Sigmoid colon (tissue), 7 donors: ENCODE data around the gene CTNNB1. TPM values are rescaled to one million over a fixed set of nuclear protein-coding genes. Genes with fewer than 3 reads are reported as not detected.

Experiments
- DNase-seq: peaks from one replicate; pipeline ENCODE4 v3.0.0-alpha.2; 2019
- H3K27ac ChIP-seq, 4 donors: fragments of 200-600 bp; sonication (generic); one replicate each; pipeline ENCODE4 v1.5.1; 2016 to 2019; ENCODE audit warnings: mild to moderate bottlenecking in 1 of 4
- H3K27me3 ChIP-seq, 3 donors: fragments of 200-600 bp; sonication (generic); one replicate each; pipeline ENCODE4 v1.5.1; 2019; ENCODE audit warnings: mild to moderate bottlenecking in 1 of 3
- H3K36me3 ChIP-seq, 4 donors: fragments of 200-600 bp; sonication (generic); one replicate each; pipeline ENCODE4 v1.5.1; 2016 to 2019
- H3K4me1 ChIP-seq, 4 donors: fragments of 200-600 bp; sonication (generic); one replicate each; pipeline ENCODE4 v1.5.1; 2017 to 2019
- H3K4me3 ChIP-seq, 4 donors: fragments of 200-600 bp; sonication (generic); one replicate each; pipeline ENCODE4 v1.5.1; 2017 to 2019; ENCODE audit warnings: mild to moderate bottlenecking in 2 of 4, moderate library complexity in 1 of 4
- H3K9me3 ChIP-seq, 4 donors: fragments of 200-600 bp in 3 of 4; sonication (generic) in 3 of 4; one replicate each; pipeline versions ENCODE4 v1.5.1 to v1.6.1; 2013 to 2019
- EP300 ChIP-seq, 4 donors: sonication (generic); formaldehyde crosslinking; IDR thresholded peaks; one replicate each; pipeline ENCODE4 v1.6.1; 2017; ENCODE audit warnings: antibody characterized with exemption in 4 of 4
- POLR2A ChIP-seq, 2 donors: fragments of 450-650 bp; IDR thresholded peaks; one replicate each; pipeline ENCODE4 v1.6.1; 2016; ENCODE audit warnings: antibody characterized with exemption in 2 of 2, mild to moderate bottlenecking in 2 of 2, moderate library complexity in 2 of 2
- POLR2AphosphoS5 ChIP-seq, 4 donors: sonication (generic); formaldehyde crosslinking; IDR thresholded peaks; one replicate each; pipeline ENCODE4 v1.6.1; 2017; ENCODE audit warnings: antibody characterized with exemption in 4 of 4
- WGBS, 2 donors: extraction: QIAGEN DNeasy Blood & Tissue Kit; methylation state at CpG; one replicate each; pipeline ENCODE4 v1.1.7; 2013; 5-methylcytosine and 5-hydroxymethylcytosine counted together
- intact Hi-C: fragments of 100-400 bp; cut with DNase I; formaldehyde crosslinking; loops from one replicate; pipeline ENCODE4 v1.15.1; 2023
- polyA plus RNA-seq, 3 donors: library from polyadenylated mRNA; stranded (reverse); fragments of 200-250 nt; gene quantifications; one replicate each; pipeline ENCODE4 v1.2.3, GENCODE V29; 2013
- total RNA-seq, 4 donors: library from RNA; depleted of rRNA; stranded (reverse); fragments of >200 nt; gene quantifications; one replicate each; pipeline ENCODE4 v1.1.0, GENCODE V29; 2016
- TF ChIP-seq, protein P1 (sequence below), 4 experiments: fragments of 450-650 bp in 3 of 4; fragments of 200-600 bp in 1 of 4; IDR thresholded peaks; one replicate each; pipeline ENCODE4 v1.5.1; 2016 to 2019; ENCODE audit warnings: antibody characterized with exemption in 4 of 4, mild to moderate bottlenecking in 3 of 4, moderate library complexity in 2 of 4
- donor health status: healthy with polysubstance abuse.
- donor health status: Bipolar disorder and iron deficiency.
- donor health status: healthy.

CTNNB1 gene
- total and polyA plus RNA-seq, 7 donors: 189 to 585 (median 392) TPM

DNA sequence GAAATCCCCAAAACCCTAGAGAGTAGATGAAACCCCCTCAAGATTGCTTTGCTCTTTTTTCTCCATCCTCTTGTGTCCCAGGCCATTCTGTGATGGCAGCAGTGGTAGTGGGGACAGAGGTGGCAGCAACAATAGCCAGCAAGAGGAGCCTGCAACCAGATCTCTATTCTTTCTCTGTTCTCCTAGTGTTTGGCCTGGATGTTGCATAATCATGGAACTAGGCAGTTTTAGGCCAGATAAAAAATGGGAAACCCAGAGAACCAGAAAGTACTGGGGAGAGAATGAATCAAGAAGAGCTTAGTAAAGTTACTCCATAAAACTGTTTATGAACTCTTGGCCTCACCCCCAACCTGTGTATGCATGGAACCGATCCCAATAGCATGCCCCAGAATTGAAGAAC is 52.3 kb downstream of the CTNNB1 start:
- TF ChIP-seq POLR2AphosphoS5 (IDR thresholded peaks at IDR 0.05) (no peak), EP300 (IDR thresholded peaks at IDR 0.05) (no peak), POLR2A (IDR thresholded peaks at IDR 0.05) (no peak)
- TF ChIP-seq, protein P1, sequence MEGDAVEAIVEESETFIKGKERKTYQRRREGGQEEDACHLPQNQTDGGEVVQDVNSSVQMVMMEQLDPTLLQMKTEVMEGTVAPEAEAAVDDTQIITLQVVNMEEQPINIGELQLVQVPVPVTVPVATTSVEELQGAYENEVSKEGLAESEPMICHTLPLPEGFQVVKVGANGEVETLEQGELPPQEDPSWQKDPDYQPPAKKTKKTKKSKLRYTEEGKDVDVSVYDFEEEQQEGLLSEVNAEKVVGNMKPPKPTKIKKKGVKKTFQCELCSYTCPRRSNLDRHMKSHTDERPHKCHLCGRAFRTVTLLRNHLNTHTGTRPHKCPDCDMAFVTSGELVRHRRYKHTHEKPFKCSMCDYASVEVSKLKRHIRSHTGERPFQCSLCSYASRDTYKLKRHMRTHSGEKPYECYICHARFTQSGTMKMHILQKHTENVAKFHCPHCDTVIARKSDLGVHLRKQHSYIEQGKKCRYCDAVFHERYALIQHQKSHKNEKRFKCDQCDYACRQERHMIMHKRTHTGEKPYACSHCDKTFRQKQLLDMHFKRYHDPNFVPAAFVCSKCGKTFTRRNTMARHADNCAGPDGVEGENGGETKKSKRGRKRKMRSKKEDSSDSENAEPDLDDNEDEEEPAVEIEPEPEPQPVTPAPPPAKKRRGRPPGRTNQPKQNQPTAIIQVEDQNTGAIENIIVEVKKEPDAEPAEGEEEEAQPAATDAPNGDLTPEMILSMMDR (IDR thresholded peaks at IDR 0.05): no peak
- Histone ChIP-seq H3K4me1 (peaks cover 0 to 9% (median 4%) of the 10 kb centered on the region in 4 donors), H3K9me3 (no peaks in the 10 kb centered on the region), H3K4me3 (no peak overlapping the region), H3K36me3 (no peaks in the 10 kb centered on the region), H3K27me3 (no peaks in the 10 kb centered on the region), H3K27ac (no peak overlapping the region)
- intact Hi-C loops: no loop called here
- WGBS, 2 donors: 92 to 98% methylated on average over 1 of the region's 1 CpG
- no peak for DNase-seq

DNA sequence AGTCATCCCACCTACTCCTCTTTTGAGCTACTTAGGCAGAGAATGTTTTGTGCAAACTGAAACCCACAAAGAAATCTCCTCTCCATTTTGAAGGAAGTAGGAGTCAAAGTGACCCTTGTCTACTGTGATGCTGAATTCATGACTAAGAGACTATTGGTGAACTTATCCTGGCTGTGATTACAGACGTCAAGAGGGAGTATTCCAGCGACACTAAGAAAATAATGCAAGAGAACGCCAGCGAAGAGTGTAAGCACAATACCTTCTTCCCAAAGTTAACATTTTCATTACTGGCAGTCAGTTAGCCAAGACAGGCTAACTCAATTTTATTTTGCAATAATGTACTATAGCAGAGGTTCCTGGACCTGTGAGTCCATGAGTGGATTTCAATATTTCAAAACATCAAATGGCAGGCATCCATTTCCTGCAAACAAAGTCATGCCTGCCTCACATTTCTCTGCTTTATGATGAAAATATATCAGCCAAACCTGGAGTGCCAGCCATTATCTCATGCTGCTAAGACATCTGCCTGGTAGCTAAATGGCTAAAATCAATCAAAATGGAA is 59.0 kb downstream of the CTNNB1 start:
- TF ChIP-seq, protein P1 (IDR thresholded peaks at IDR 0.05): no peak
- 95% methylated on average over 4 of the region's 4 CpGs for WGBS, 2 donors
- intact Hi-C loops: no loop called here

DNA sequence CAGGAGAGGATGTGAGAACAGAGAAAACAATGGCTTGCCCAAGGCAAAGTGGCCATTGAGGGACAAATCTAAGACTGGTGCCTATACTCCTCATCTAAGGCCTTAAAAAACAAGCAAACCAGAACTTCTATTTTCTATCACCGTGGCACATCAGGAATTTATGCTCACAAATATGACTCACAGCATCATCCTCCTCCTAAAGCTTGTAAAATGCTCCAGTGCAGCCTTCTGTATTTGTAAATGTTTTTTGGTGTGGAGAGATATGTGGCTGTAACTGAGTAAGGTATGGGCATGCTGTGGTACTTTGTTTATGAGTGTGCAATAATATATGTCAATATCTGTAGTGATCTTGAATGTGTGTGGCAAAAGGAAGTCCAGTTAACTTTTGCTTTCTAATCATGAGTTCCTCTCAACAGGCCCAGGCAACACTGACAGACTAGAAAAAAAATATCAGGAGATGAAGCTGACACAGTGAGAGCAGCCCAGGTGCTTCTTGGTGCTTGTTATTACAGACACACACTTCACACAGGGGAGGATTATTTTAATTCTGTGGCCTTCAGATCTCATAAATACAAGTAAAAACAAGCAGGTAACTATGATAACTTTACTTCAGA is 60.3 kb downstream of the CTNNB1 start:
- WGBS, 2 donors: 49 to 66% methylated on average over 1 of the region's 1 CpG
- Histone ChIP-seq H3K36me3 (no peaks in the 10 kb centered on the region), H3K27ac (no peak overlapping the region), H3K9me3 (no peaks in the 10 kb centered on the region), H3K4me3 (no peak overlapping the region), H3K27me3 (no peaks in the 10 kb centered on the region), H3K4me1 (no peaks in the 10 kb centered on the region)
- intact Hi-C loops: no loop called here
- TF ChIP-seq, protein P1 (IDR thresholded peaks at IDR 0.05): no peak
- no peak for TF ChIP-seq EP300 (IDR thresholded peaks at IDR 0.05)
- no peak for TF ChIP-seq POLR2A (IDR thresholded peaks at IDR 0.05)
- no peak for TF ChIP-seq POLR2AphosphoS5 (IDR thresholded peaks at IDR 0.05)
- no peak for DNase-seq

More for the DNA sequence above, 59.0 kb downstream of the CTNNB1 start:
- Histone ChIP-seq H3K4me1 (no peaks in the 10 kb centered on the region), H3K36me3 (no peaks in the 10 kb centered on the region), H3K4me3 (no peak overlapping the region), H3K9me3 (no peaks in the 10 kb centered on the region), H3K27ac (no peak overlapping the region), H3K27me3 (no peaks in the 10 kb centered on the region)
- DNase-seq: no peak

GRCh38 chr3:41260063-41260450 is 60.8 kb downstream of the CTNNB1 start:
- WGBS, 2 donors: 93 to 99% methylated on average over 3 of the region's 3 CpGs
- intact Hi-C loops: no loop called here
- DNase-seq: no peak
- H3K36me3 ChIP-seq: no peaks in the 10 kb centered on the region
- no peak overlapping the region for H3K27ac ChIP-seq
- no peaks in the 10 kb centered on the region for H3K4me1 ChIP-seq
- TF ChIP-seq, protein P1 (IDR thresholded peaks at IDR 0.05): no peak
- TF ChIP-seq POLR2AphosphoS5 (IDR thresholded peaks at IDR 0.05) (no peak), EP300 (IDR thresholded peaks at IDR 0.05) (no peak), POLR2A (IDR thresholded peaks at IDR 0.05) (no peak)
- H3K27me3 ChIP-seq: no peaks in the 10 kb centered on the region
- no peak overlapping the region for H3K4me3 ChIP-seq
- no peaks in the 10 kb centered on the region for H3K9me3 ChIP-seq
